Skin epidermis (tissue), 12 donors: ENCODE results near the gene FAM90A26.
"Not testable (repeated sequence)": the region's sequence is repeated elsewhere in the genome, so short reads cannot be mapped to it uniquely, and the experiment has no call there.

Source experiments
- H3K27ac ChIP-seq, 21 experiments: fragments of 200-600 bp; sonication (generic) in 11 of 21; one replicate each; pipeline ENCODE4 v1.5.0; 2020; ENCODE audit warnings: mild to moderate bottlenecking in 3 of 21, inconsistent platforms in 2 of 21, moderate library complexity in 2 of 21
- H3K4me3 ChIP-seq, 7 experiments: fragments of 200-600 bp; sonication (generic) in 2 of 7; one replicate each; pipeline ENCODE4 v1.5.0; 2020; ENCODE audit warnings: inconsistent platforms in 2 of 7, mild to moderate bottlenecking in 2 of 7, moderate library complexity in 1 of 7

The FAM90A26 gene, protein sequence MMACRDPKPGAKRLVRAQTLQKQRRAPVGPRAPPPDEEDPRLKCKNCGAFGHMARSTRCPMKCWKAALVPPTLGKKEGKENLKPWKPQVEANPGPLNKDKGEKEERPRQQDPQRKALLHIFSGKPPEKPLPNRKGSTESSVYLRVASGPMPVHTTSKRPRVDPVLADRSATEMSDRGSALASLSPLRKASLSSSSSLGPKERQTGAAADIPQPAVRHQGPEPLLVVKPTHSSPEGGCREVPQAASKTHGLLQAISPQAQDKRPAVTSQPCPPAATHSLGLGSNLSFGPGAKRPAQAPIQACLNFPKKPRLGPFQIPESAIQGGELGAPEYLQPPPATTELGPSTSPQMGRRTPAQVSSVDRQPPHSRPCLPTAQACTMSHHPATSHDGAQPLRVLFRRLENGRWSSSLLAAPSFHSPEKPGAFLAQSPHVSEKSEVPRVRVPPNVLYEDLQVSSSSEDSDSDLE

DNA sequence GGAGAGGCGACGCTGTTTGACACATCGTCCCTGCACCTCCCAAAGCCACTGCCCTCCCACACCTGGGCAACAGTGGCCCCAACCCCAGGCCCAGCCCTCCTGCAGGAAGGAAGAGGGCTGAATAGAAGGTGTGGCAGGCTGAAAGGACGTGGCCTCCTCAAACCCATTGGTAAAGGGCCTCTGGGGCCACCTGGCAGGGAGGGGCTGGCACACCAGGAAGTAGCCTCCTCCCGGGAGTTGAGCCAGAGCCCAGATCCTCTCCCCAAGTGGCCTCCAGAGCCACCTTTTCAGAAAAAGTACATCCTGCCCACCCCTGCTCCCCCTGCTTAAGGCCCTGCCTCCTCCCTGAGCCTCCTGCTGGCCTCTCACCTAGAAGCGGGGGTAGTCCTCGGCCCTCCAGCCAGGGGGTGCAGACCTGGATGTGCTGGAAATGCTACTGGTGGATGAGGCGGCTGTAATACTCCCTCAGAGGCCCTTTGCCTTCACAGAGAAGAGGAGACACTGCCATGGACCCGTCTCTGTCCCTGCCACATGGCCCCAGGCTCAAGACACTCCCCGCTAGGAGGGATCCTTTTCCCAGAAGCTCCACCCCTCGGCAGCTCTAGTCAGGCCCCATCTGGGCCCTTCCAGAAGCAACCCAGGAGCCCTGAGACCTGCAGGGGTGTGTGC lies at the start of gene FAM90A26:
TSS of gene FAM90A26 (plus strand) at position 619 of the 669 bp plus-strand sequence. CDS start 2,764 bp downstream, outside the sequence.
- H3K4me3 ChIP-seq, H3K27ac ChIP-seq: not testable (repeated sequence)

DNA sequence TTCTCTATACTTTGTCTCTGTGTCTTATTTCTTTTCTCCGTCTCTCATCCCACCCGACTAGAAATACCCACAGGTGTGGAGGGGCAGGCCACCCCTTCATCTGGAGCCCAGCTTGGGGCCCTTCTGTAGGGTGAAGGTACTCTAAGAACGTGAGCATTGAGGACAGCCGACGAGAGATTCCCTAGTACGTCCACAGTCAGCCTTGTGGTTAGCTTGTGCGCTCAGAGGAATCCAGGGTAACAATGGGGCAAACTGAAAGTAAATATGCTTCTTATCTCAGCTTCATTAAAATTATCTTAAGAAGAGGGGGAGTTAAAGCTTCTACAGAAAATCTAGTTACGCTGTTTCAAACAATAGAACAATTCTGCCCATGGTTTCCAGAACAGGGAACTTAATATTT lies 47.5 kb upstream of the FAM90A26 start:
- H3K4me3 ChIP-seq, H3K27ac ChIP-seq: not testable (repeated sequence)

DNA sequence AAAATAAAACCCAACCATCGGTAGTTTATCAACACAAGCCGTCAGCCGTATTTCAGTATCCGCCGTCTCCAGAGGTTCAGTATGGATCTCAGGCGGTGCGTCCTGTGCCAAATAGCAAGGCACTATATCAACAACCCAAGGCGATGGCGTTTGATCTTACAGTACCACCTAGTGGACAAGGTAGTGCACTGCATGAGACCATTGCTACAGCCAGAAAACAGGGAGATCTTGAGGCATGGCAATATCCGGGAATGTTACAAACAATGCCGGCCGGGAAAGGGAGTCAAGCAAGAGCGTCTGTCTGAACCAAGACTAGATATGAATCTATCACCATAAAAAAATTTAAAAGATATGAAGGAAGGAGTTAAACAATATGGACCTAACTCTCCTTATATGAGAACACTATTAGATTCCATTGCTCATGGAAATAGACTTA lies 46.6 kb upstream of the FAM90A26 start:
- H3K27ac ChIP-seq, H3K4me3 ChIP-seq: not testable (repeated sequence)

DNA sequence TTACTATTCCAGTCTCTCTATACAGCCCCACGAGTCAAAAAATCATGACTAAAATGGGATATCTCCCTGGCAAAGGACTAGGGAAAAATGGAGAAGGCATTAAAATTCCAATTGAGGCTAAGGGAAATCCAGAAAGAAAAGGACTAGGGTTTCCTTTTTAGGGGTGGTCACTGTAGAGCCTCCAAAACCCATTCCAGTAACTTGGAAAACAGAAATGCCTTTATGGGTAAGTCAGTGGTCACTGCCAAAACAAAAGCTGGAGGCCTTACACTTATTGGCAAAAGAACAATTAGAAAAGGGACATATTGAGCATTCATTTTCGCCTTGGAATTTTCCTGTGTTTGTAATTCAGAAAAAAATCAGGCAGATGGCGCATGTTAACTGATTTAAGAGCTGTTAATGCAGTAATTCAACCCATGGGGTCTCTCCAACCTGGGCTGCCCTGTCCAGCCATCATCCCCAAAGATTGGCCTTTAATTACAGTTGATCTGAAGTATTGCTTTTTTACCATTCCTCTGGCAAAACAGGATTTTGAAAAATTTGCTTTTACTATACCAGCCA lies 44.5 kb upstream of the FAM90A26 start:
- H3K4me3 ChIP-seq, H3K27ac ChIP-seq: not testable (repeated sequence)

DNA sequence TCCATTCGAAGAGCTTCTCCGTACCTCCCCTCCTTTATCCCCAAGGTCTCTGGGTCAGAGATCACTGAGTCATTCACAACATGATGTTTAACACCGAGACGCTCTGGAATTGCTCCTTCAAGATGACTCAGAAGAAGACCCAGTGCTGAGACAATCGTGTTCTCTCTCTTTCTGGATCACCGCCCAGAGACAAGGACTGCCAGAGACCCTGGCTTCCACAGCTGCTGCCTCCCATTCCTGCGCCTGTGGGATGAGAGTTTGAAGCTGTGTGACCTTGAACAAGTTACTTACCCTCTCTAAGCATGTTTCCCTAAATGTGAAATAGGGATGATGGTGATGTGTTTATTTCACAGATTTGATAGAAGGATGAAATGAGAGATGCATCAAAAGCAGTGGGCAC lies 38.8 kb upstream of the FAM90A26 start:
- not testable (repeated sequence) for H3K27ac ChIP-seq, H3K4me3 ChIP-seq

DNA sequence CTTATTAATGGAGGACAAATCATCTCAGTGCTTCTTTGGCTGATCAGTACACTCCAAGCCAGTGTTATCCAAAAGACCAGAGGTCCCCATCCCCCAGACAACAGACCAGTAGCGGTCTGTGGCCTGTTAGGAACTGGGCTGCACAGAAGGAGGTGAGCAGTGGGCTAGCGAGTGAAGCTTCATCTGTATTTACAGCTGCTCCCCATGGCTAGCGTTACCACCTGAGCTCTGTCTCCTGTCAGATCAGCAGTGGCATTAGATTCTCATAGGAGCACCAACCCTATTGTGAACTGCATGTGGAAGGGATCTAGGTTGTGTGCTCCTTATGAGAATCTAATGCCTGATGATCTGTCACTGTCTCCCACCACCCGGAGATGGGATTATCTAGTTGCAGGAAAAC lies 37.4 kb upstream of the FAM90A26 start:
- not testable (repeated sequence) for H3K27ac ChIP-seq, H3K4me3 ChIP-seq

DNA sequence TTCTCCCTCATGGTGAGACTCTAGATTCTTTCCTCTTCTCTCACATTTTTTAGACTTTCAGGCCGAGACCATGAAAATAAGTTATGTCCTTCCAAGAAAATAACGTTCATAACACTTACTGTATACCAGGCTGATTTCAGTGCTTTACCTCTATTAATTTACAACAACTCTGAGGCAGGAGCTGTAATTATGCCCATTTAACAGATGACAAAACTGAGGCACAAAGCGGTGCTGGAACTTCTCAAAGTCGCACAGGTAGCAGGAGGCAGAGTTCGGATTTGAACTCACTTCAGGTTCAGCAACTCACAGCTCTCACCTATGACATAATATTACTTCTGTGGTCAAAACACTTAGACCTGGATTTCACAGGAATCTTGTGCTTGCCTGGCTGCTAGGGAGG lies 36.2 kb upstream of the FAM90A26 start:
- H3K27ac ChIP-seq, H3K4me3 ChIP-seq: not testable (repeated sequence)

GRCh38 chr4:9134556-9134955 lies 35.7 kb upstream of the FAM90A26 start:
- H3K27ac ChIP-seq, result peak overlapping the region in 1 of 21 experiments; percentile 31
- H3K4me3 ChIP-seq, result not testable (repeated sequence)

- not testable (repeated sequence) for H3K4me3 ChIP-seq, H3K27ac ChIP-seq
Measured at GRCh38 chr4:9141050-9141449, 29.2 kb upstream of the FAM90A26 start.

DNA sequence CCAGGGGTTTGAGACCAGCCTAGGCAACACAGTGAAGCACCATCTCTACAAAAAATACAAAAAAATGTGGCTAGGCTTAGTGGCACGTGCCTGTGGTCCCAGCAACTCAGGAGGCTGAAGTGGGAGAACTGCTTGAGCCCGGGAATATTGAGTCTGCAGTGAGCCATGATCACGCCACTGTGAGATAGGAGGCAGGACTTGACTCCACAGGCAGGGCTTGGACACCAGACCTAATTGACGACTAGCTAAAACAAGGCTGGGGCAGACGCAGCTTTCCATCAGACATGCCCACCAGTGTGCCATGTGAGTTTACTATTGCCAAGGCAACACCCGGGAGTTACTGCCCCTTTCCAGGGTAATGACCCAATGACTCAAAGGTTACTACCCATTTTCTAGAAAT lies 27.4 kb upstream of the FAM90A26 start:
- H3K27ac ChIP-seq, H3K4me3 ChIP-seq: not testable (repeated sequence)

DNA sequence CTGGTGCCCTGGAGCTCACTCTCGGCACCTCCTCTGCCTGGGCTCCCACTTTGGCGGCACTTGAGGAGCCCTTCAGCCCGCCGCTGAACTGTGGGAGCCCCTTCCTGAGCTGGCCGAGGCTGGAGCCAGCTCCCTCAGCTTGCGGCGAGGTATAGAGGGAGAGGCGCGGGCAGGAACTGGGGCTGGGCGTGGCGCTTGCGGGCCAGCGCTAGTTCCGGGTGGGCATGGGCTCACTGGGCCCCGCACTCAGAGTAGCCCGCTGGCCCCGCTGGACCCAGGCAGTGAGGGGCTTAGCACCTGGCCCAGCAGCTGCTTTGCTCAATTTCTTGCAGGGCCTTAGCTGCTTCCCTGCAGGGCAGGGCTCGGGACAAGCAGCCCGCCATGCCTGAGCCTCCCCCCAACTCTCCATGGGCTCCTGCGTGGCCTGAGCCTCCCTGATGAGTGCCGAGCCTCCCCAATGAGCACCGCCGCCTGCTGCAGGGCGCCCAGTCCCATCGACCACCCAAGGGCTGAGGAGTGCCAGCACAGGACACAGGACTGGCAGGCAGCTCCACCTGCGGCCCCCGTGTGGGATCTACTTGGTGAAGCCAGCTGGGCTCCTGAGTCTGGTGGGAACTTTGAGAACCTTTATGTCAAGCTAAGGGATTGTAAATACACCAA lies 26.7 kb upstream of the FAM90A26 start:
- Histone ChIP-seq H3K4me3 (no peak overlapping the region), H3K27ac (no peak overlapping the region)

DNA sequence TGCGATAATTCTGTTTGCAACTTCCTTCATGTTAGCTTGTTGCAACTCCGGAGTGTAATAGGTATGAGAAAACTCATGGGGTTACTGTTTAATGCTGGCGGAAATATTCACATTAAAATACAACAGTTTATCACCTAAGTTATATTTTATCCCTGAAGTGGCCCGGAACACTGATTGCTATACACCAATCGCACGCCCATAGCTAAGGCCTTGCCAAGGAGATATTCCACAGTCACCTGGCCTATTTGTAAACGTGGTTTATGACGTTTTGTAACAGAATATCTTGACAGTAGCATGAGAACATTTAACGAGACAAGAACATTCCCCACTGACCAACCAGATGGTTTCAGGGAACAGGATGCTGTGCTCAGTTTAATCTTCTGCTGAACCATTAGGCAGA lies 23.2 kb upstream of the FAM90A26 start:
- Histone ChIP-seq H3K4me3 (no peak overlapping the region), H3K27ac (no peak overlapping the region)

DNA sequence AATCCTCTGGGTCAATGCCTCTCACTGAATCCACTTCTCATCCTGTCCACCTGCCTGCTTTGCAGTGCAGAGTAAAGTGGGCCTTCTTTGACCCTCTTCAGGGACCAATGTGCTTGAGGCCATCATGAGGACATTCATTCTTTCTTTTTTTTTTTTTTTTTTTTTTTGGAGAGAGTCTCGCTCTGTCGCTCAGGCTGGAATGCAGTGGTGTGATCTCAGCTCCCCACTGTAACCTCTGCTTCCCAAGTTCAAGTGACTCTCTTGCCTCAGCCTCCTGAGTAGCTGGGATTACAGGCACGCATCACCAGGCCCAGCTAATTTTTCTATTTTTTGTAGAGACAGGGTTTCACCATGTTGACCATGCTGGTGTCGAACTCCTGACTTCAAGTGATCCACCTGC lies 22.8 kb upstream of the FAM90A26 start:
- not testable (repeated sequence) for H3K27ac ChIP-seq, H3K4me3 ChIP-seq

- H3K27ac ChIP-seq, H3K4me3 ChIP-seq: not testable (repeated sequence)
Measured at GRCh38 chr4:9148611-9149409, 21.4 kb upstream of the FAM90A26 start.

DNA sequence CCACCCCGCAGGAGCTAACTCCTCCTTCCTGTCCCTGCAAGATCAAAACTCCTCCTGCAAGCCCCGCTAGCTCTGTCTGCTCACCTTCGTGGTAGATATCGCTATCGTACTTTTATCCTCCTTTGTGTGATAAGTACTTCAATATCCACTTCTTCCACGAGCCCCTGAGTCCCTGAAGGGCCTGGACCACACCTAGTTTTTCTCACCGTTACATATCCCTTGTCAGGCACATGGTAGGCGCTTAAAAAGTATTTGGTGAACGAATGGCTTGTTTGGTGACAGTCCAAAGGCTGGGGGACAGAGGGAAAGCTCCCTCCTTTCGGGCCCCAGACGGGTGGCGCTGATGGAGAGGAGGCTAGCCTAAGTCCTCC lies 18.4 kb upstream of the FAM90A26 start:
- Histone ChIP-seq H3K27ac (peak overlapping the region in 19 of 21 experiments; percentile 45 to 94 (median 85)), H3K4me3 (peak overlapping the region; percentile 41 to 76 (median 62))

- Histone ChIP-seq H3K4me3 (peak overlapping the region; percentile 41 to 83 (median 76)), H3K27ac (peak overlapping the region in 20 of 21 experiments; percentile 64 to 98 (median 88))
Measured at GRCh38 chr4:9152180-9153007, 17.8 kb upstream of the FAM90A26 start.

- Histone ChIP-seq H3K4me3 (peak overlapping the region; percentile 41 to 83 (median 76)), H3K27ac (peak overlapping the region; percentile 56 to 98 (median 87))
Measured at GRCh38 chr4:9153008-9153570, 17.1 kb upstream of the FAM90A26 start.

GRCh38 chr4:9153571-9154157 lies 16.5 kb upstream of the FAM90A26 start:
- Histone ChIP-seq H3K4me3 (peak overlapping the region; percentile 41 to 83 (median 76)), H3K27ac (peak overlapping the region; percentile 56 to 98 (median 87))
